GM20000 (cell line): ENCODE measurements around the gene ASTN2.

Experiments used
- DNase-seq: peaks from one replicate; pipeline ENCODE4 v3.0.0; 2012; ENCODE audit warnings: low spot score
- CTCF ChIP-seq: IDR thresholded peaks from 2 replicates; pipeline ENCODE4 v1.5.1; 2012; ENCODE audit warnings: mild to moderate bottlenecking, control low read depth; ENCODE audit errors: extremely low read depth, missing control alignments

Gene ASTN2

DNA sequence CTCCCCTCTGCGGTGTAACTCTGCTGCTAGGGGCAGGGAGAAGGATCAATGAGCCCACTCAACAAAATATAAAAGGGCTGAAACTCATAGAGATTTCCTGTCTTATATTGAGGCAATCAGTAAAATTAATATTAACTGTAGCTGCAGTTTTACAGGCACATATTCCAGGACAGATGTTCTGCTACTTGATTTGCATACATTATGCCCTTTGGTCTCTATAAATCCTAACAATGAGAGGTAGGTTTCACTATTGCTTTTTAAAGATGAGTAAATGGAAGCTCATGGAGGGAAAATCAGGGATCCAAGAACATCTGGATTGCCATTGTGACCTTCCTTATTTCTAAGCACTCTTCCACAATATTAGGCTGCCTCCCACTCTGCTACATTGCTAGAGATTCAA, 751.3 kb downstream of the ASTN2 start:
- no peak for DNase-seq
- TF ChIP-seq CTCF: no peak

DNA sequence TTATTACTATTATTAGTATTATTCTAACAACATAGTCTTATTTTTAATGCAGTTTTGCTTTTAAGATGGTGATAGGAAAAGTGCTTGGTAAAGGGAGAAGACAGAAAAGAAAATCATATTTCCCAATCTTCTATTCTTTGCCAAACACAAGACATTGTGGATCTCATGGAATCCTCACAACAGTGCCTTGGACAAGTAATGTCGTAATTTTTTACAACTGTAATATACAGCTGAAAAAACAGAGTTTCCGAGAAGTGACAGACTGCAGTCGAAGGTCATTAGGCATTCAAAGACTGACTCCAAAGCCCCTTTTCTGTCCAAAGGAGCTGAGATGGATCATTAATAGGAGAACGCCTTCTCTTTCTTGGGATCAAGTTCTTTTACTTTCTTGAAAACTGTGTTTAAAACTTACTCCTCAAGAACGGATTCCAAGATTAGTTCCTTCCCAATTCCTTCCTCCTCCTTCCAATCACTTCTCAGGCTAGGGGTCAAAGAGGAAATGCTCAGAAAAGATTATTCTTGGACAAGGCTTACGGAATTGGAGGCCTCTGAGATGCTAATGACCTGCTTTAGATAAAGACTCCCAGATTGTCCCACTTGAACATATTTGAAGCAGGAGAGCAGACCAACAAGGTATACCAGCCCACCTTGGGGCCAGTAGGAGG, 752.1 kb downstream of the ASTN2 start:
- DNase-seq: no peak
- no peak for TF ChIP-seq CTCF

DNA sequence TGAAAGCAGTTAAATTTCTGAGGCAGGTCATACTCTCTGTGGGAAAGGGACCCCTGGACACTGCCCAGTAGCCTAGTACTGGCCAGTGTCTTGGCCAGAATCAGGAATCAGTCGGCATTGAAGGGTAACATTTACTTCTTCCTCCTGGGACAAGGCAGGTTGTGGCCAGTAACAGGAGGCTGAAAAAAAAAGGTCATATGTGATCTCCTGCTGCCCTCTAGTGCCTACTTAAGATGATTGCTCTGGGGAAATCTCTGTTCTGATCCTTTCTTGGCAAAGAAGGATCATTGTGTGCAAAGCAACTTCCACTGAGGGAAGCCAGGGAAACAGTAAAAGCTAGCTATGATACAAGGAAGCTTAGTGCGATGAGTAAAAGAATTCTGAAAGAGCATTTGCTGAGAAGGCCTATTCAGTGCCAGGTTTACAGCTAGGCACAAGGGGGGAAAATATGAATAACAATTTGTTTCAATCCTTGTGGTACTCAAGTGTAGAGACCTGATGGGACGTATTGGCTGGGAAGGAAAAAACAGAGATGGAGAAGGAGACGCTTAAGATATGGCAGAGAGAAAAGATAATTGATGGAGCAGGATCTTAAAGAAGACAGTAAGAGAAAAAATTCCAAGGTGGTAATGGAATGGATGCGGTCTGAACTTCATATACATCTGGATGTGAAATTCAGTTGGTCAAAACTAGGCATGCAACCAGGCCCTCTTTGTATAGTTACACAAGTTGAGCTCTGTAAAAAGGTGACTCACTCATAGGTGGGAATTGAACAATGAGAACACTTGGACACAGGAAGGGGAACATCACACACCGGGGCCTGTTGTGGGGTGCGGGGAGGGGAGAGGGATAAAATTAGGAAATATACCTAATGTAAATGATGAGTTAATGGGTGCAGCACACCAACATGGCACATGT, 753.6 kb downstream of the ASTN2 start:
- peak; percentile 65 for DNase-seq
- TF ChIP-seq CTCF: peak; percentile 62

GRCh38 chr9:116658265-116658664, 756.6 kb downstream of the ASTN2 start:
- no peak for DNase-seq
- TF ChIP-seq CTCF: no peak

- DNase-seq: no peak
- no peak for TF ChIP-seq CTCF
These were observed 757.9 kb downstream of the ASTN2 start for GRCh38 chr9:116656977-116657376.

GRCh38 chr9:116656501-116656971, 758.3 kb downstream of the ASTN2 start:
- no peak for TF ChIP-seq CTCF
- DNase-seq: no peak

- TF ChIP-seq CTCF: no peak
- DNase-seq: no peak
These were observed 760.9 kb downstream of the ASTN2 start for GRCh38 chr9:116654059-116654355.
